ENCODE results near the gene C6orf89. TPM values are rescaled to one million over a fixed set of nuclear protein-coding genes. Genes with fewer than 3 reads are reported as not detected.

The C6orf89 gene
- total RNA-seq, 4 donors from 2014 or later, result 7.8 to 41.8 (median 28.2) TPM

GRCh38 chr6:36949636-36950035, 63.9 kb downstream of the C6orf89 start:
- Histone ChIP-seq H3K36me3 (no peaks in the 10 kb centered on the region), H3K27ac (no peak overlapping the region), H3K4me3 (no peak overlapping the region), H3K9me3 (no peaks in the 10 kb centered on the region), H3K27me3 (no peaks in the 10 kb centered on the region), H3K4me1 (no peaks in the 10 kb centered on the region)
- no peak for DNase-seq
- in situ Hi-C loops (cut with MboI; ENCODE audit: low pct_ligation_motif_present in 1 of 4, low pct_unique_long_range_greater_than_20kb in 1 of 4, low sequenced_read_pairs in 3 of 4) (no loop called here), intact Hi-C loops (cut with DNase I; ENCODE audit: low total_unique reads) (no loop called here)
- 72 to 85% methylated on average over 3 of the region's 3 CpGs for WGBS, 2 donors (ENCODE audit: low coverage in 1 of 2)
- TF ChIP-seq EP300 (IDR thresholded peaks at IDR 0.05; ENCODE audit: low read depth) (no peak), POLR2A (IDR thresholded peaks at IDR 0.05) (no peak), POLR2AphosphoS5 (IDR thresholded peaks at IDR 0.05) (no peak)
- TF ChIP-seq, protein P1, sequence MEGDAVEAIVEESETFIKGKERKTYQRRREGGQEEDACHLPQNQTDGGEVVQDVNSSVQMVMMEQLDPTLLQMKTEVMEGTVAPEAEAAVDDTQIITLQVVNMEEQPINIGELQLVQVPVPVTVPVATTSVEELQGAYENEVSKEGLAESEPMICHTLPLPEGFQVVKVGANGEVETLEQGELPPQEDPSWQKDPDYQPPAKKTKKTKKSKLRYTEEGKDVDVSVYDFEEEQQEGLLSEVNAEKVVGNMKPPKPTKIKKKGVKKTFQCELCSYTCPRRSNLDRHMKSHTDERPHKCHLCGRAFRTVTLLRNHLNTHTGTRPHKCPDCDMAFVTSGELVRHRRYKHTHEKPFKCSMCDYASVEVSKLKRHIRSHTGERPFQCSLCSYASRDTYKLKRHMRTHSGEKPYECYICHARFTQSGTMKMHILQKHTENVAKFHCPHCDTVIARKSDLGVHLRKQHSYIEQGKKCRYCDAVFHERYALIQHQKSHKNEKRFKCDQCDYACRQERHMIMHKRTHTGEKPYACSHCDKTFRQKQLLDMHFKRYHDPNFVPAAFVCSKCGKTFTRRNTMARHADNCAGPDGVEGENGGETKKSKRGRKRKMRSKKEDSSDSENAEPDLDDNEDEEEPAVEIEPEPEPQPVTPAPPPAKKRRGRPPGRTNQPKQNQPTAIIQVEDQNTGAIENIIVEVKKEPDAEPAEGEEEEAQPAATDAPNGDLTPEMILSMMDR (IDR thresholded peaks at IDR 0.05), result no peak

GRCh38 chr6:36953931-36954261, 68.1 kb downstream of the C6orf89 start:
- Histone ChIP-seq H3K36me3 (no peaks in the 10 kb centered on the region), H3K27ac (no peak overlapping the region), H3K4me3 (no peak overlapping the region), H3K4me1 (no peaks in the 10 kb centered on the region), H3K27me3 (no peaks in the 10 kb centered on the region), H3K9me3 (no peaks in the 10 kb centered on the region)
- intact Hi-C loops (cut with DNase I; ENCODE audit: low total_unique reads), result no loop called here
- TF ChIP-seq, protein P1 (IDR thresholded peaks at IDR 0.05), result no peak
- TF ChIP-seq POLR2A (IDR thresholded peaks at IDR 0.05) (no peak), POLR2AphosphoS5 (IDR thresholded peaks at IDR 0.05) (no peak), EP300 (IDR thresholded peaks at IDR 0.05; ENCODE audit: low read depth) (no peak)
- in situ Hi-C loops (cut with MboI; ENCODE audit: low pct_ligation_motif_present in 1 of 4, low pct_unique_long_range_greater_than_20kb in 1 of 4, low sequenced_read_pairs in 3 of 4), result no loop called here
- no peak for DNase-seq
- WGBS, 2 donors (ENCODE audit: low coverage in 1 of 2), result 86% methylated on average over 1 of the region's 1 CpG; no CpG with 5 or more reads in 1 of the 2 donors

GRCh38 chr6:36954262-36954931, 68.6 kb downstream of the C6orf89 start, which contains the start of gene PI16:
PI16 (plus strand) TSS chr6:36954738; CDS start chr6:36954761, 23 bp downstream.
- DNase-seq, result no peak
- Histone ChIP-seq H3K27me3 (no peaks in the 10 kb centered on the region), H3K4me3 (no peak within 1 kb of the TSS), H3K36me3 (no peaks in the 10 kb centered on the region), H3K9me3 (no peaks in the 10 kb centered on the region), H3K4me1 (no peaks in the 10 kb centered on the region), H3K27ac (no peak within 1 kb of the TSS)
- 67% methylated on average over 14 of the region's 14 CpGs; no CpG with 5 or more reads in 1 of the 2 donors for WGBS, 2 donors (ENCODE audit: low coverage in 1 of 2)
- in situ Hi-C loops (cut with MboI; ENCODE audit: low pct_ligation_motif_present in 1 of 4, low pct_unique_long_range_greater_than_20kb in 1 of 4, low sequenced_read_pairs in 3 of 4) (no loop called here), intact Hi-C loops (cut with DNase I; ENCODE audit: low total_unique reads) (no loop called here)
- TF ChIP-seq POLR2AphosphoS5 (IDR thresholded peaks at IDR 0.05), result no peak
- TF ChIP-seq, protein P1 (IDR thresholded peaks at IDR 0.05), result no peak
- no peak for TF ChIP-seq EP300 (IDR thresholded peaks at IDR 0.05; ENCODE audit: low read depth)
- no peak for TF ChIP-seq POLR2A (IDR thresholded peaks at IDR 0.05)

DNA sequence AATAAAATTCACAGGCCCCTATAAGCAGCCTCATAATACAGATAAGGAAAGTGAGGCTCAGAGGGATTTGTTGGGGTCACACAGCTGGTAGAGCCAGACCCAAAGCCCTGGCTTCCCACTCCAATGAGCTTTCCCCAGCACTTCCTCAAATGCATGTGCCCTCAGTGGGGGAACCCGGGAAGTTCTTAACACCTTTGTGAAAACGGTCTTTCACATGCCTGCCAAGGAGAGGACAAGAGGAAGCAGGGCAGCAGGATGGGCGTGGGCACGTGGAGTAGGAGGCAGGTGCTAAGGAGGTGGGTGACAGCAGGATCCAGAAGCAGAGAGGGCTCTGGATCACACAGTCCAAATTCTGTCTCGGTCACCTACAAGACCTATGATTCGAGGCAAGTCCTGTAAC, 69.4 kb downstream of the C6orf89 start:
- WGBS, 2 donors (ENCODE audit: low coverage in 1 of 2), result 48 to 69% methylated on average over 3 to 6 of the region's 6 CpGs
- in situ Hi-C loops (cut with MboI; ENCODE audit: low pct_ligation_motif_present in 1 of 4, low pct_unique_long_range_greater_than_20kb in 1 of 4, low sequenced_read_pairs in 3 of 4) (no loop called here), intact Hi-C loops (cut with DNase I; ENCODE audit: low total_unique reads) (no loop called here)
- no peak for DNase-seq
- Histone ChIP-seq H3K9me3 (no peaks in the 10 kb centered on the region), H3K27me3 (no peaks in the 10 kb centered on the region), H3K27ac (no peak overlapping the region), H3K4me1 (no peaks in the 10 kb centered on the region), H3K4me3 (no peak overlapping the region), H3K36me3 (no peaks in the 10 kb centered on the region)
- TF ChIP-seq POLR2AphosphoS5 (IDR thresholded peaks at IDR 0.05) (no peak), EP300 (IDR thresholded peaks at IDR 0.05; ENCODE audit: low read depth) (no peak), POLR2A (IDR thresholded peaks at IDR 0.05) (no peak)
- TF ChIP-seq, protein P1 (IDR thresholded peaks at IDR 0.05), result no peak
